Prostate gland (tissue), 2 donors: ENCODE results near the gene ANKRD63.

Experiments used
- POLR2A ChIP-seq: fragments of 450-650 bp; IDR thresholded peaks from one replicate; pipeline ENCODE4 v1.6.1; 2016; ENCODE audit warnings: antibody characterized with exemption, mild to moderate bottlenecking
- POLR2AphosphoS5 ChIP-seq: sonication (generic); formaldehyde crosslinking; IDR thresholded peaks from one replicate; pipeline ENCODE4 v1.6.1; 2017; ENCODE audit warnings: antibody characterized with exemption
- TF ChIP-seq, protein P1 (sequence below), 4 experiments: fragments of 200-600 bp in 2 of 4; fragments of 450-650 bp in 2 of 4; sonication (generic) in 2 of 4; IDR thresholded peaks; 1 replicate in 3 of 4; 2 replicates in 1 of 4; pipeline ENCODE4 v1.5.1; 2016 to 2019; ENCODE audit warnings: antibody characterized with exemption in 4 of 4, mild to moderate bottlenecking in 2 of 4, moderate library complexity in 2 of 4

DNA sequence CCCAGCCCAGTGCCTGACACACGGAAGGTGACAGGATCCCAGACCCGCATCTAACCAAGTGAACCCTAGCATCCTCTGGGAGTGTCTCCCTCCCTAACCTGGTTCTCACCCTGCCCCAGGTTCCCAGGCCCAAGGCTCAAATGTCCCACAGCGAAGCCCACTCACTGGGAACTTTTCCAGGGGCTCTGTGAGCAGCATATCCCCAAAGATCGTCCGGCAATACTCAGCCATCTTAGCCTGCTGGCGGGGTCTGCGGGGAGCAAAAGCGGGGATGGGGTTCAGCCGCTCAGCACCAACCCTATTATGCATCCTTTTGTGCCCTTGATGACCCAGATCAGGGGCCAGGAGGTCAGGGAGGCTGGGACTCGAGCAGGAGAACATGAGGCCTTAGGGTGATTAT lies 14.5 kb upstream of the ANKRD63 start:
- TF ChIP-seq POLR2AphosphoS5 (no peak), POLR2A (no peak)
- TF ChIP-seq, protein P1, sequence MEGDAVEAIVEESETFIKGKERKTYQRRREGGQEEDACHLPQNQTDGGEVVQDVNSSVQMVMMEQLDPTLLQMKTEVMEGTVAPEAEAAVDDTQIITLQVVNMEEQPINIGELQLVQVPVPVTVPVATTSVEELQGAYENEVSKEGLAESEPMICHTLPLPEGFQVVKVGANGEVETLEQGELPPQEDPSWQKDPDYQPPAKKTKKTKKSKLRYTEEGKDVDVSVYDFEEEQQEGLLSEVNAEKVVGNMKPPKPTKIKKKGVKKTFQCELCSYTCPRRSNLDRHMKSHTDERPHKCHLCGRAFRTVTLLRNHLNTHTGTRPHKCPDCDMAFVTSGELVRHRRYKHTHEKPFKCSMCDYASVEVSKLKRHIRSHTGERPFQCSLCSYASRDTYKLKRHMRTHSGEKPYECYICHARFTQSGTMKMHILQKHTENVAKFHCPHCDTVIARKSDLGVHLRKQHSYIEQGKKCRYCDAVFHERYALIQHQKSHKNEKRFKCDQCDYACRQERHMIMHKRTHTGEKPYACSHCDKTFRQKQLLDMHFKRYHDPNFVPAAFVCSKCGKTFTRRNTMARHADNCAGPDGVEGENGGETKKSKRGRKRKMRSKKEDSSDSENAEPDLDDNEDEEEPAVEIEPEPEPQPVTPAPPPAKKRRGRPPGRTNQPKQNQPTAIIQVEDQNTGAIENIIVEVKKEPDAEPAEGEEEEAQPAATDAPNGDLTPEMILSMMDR (IDR thresholded peaks at IDR 0.05): no peak
